Loucy (cell line): ENCODE data around the gene ICA1L.

Experiments used
- H2AFZ ChIP-seq: fragments of 200-600 bp; sonication (generic); 2 replicates; pipeline ENCODE4 v1.6.0; 2016; ENCODE audit warnings: antibody characterized with exemption, mild to moderate bottlenecking, low read length, moderate library complexity
- H3F3A ChIP-seq: fragments of 200-600 bp; 2 replicates; pipeline ENCODE4 v1.6.0; 2016; ENCODE audit warnings: antibody characterized with exemption, low read depth, mild to moderate bottlenecking
- H3K27me3 ChIP-seq: fragments of 200-600 bp; sonication (generic); 2 replicates; pipeline ENCODE4 v1.6.1; 2014; ENCODE audit warnings: low read length, mild to moderate bottlenecking; ENCODE audit not compliant: insufficient read depth, poor library complexity, severe bottlenecking
- H3K36me3 ChIP-seq: fragments of 200-600 bp; sonication (generic); 2 replicates; pipeline ENCODE4 v1.6.1; 2016; ENCODE audit warnings: low read length; ENCODE audit not compliant: insufficient read depth
- H3K4me1 ChIP-seq: fragments of 200-600 bp; sonication (generic); 2 replicates; pipeline ENCODE4 v1.5.1; 2014; ENCODE audit warnings: low read length, mild to moderate bottlenecking; ENCODE audit not compliant: insufficient read depth, poor library complexity, severe bottlenecking
- H3K4me2 ChIP-seq: fragments of 200-600 bp; sonication (generic); 2 replicates; pipeline ENCODE4 v1.6.0; 2014; ENCODE audit warnings: antibody characterized with exemption, low read length, low read depth, mild to moderate bottlenecking; ENCODE audit not compliant: poor library complexity, severe bottlenecking
- H3K4me3 ChIP-seq: fragments of 200-600 bp; sonication (generic); 2 replicates; pipeline ENCODE4 v1.5.1; 2014; ENCODE audit warnings: low read length, mild to moderate bottlenecking, mixed read lengths; ENCODE audit not compliant: poor library complexity, severe bottlenecking
- H3K79me2 ChIP-seq: fragments of 200-600 bp; sonication (generic); 2 replicates; pipeline ENCODE4 v1.6.1; 2014; ENCODE audit warnings: low read length; ENCODE audit not compliant: insufficient read depth
- H3K9ac ChIP-seq: fragments of 200-600 bp; sonication (generic); 2 replicates; pipeline ENCODE4 v1.6.0; 2014; ENCODE audit warnings: mild to moderate bottlenecking, low read depth, low read length, moderate library complexity; ENCODE audit not compliant: poor library complexity, severe bottlenecking
- H3K9me2 ChIP-seq: fragments of 200-600 bp; sonication (generic); replicated peaks from 2 replicates; pipeline ENCODE4 v1.6.1; 2016; ENCODE audit warnings: low read depth, low read length, mixed read lengths
- H3K9me3 ChIP-seq: fragments of 200-600 bp; sonication (generic); 2 replicates; pipeline ENCODE4 v1.6.1; 2014; ENCODE audit warnings: mild to moderate bottlenecking, antibody characterized with exemption, low read length, low read depth; ENCODE audit not compliant: insufficient read depth
- H4K20me1 ChIP-seq: fragments of 200-600 bp; sonication (generic); 2 replicates; pipeline ENCODE4 v1.6.0; 2014; ENCODE audit warnings: antibody characterized with exemption, low read length, mild to moderate bottlenecking; ENCODE audit not compliant: insufficient read depth, poor library complexity, severe bottlenecking
- EZH2phosphoT487 ChIP-seq: fragments of 200-600 bp; IDR thresholded peaks from 2 replicates; pipeline ENCODE4 v1.6.1; 2018; ENCODE audit warnings: antibody characterized with exemption, mild to moderate bottlenecking, moderate library complexity, borderline replicate concordance
- TF ChIP-seq, protein P1 (sequence below): fragments of 200-600 bp; sonication (generic); conservative IDR thresholded peaks from 2 replicates; pipeline ENCODE4 v1.5.1; 2014; ENCODE audit warnings: mild to moderate bottlenecking, antibody characterized with exemption, low read length

The ICA1L gene

DNA sequence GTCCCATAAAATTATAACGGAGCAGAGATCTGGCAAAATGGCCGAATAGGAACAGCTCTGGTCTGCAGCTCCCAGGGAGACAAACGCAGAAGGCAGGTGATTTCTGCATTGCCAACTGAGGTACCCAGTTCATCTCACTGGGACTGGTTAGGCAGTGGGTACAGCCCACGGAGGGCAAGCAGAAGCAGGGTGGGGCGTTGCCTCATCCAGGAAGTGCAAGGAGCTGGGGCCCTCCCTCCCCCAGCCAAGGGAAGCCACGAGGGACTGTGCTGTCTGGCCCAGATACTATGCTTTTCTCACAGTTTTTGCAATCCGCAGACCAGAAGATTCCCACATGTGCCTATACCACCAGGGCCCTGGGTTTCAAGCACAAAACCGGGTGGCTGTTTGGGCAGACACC lies 22.8 kb downstream of the ICA1L start:
- TF ChIP-seq EZH2phosphoT487, result no peak
- Histone ChIP-seq H3K9ac (peak overlapping the region; percentile 50), H3K79me2 (no peaks in the 10 kb centered on the region), H3K4me1 (peaks cover 8% of the 10 kb centered on the region), H3K36me3 (no peaks in the 10 kb centered on the region), H3K4me3 (no peak overlapping the region), H3F3A (no peaks in the 10 kb centered on the region), H3K9me3 (no peaks in the 10 kb centered on the region), H3K9me2 (no peaks in the 10 kb centered on the region), H4K20me1 (no peaks in the 10 kb centered on the region), H2AFZ (peak overlapping the region; percentile 58; the same call in 1 of the 2 replicates), H3K27me3 (no peaks in the 10 kb centered on the region), H3K4me2 (no peak overlapping the region)

DNA sequence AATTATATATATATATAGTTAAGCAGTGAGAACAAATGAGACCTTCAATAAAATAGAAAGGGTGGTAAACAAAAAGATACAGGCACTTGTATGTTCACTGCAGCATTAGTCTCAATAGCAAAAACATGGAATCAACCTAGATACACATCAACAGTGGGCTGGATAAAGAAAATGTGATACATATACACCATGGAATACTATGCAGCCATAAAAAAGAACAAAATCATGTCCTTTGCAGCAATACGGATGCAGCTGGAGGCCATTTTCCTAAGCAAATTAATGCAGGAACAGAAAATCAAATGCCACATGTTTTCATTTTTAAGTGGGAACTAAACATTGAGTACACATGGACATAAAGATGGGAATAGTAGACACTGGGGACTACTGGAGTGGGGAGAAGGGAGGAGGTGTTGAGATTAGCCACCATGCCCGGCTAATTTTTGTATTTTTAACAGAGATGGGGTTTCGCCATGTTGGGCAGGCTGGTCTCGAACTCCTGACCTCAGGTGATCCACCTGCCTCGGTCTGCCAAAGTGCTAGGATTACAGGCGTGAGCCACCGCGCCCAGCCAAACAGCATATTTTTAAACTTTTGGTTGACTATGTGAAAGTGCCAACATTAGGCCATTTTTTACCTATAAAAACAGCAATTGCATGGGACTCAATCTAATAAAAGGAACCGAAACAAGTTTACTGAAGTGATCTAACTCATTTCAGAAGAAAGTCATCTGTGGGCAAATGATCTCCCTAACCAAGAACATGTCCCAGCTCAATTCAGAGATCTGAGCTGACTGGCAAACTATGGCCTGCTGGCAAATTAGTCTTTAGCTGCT lies 23.7 kb downstream of the ICA1L start:
- Histone ChIP-seq H3K4me2 (no peak overlapping the region), H3K4me3 (no peak overlapping the region), H3K36me3 (no peaks in the 10 kb centered on the region), H3K9ac (no peak overlapping the region), H3K27me3 (no peaks in the 10 kb centered on the region), H3K9me3 (peaks cover 6% of the 10 kb centered on the region; the same call in 1 of the 2 replicates), H3K4me1 (peaks cover 8% of the 10 kb centered on the region), H2AFZ (no peak overlapping the region), H3K9me2 (no peaks in the 10 kb centered on the region), H3F3A (no peaks in the 10 kb centered on the region), H3K79me2 (no peaks in the 10 kb centered on the region), H4K20me1 (no peaks in the 10 kb centered on the region)
- no peak for TF ChIP-seq EZH2phosphoT487
- TF ChIP-seq, protein P1, sequence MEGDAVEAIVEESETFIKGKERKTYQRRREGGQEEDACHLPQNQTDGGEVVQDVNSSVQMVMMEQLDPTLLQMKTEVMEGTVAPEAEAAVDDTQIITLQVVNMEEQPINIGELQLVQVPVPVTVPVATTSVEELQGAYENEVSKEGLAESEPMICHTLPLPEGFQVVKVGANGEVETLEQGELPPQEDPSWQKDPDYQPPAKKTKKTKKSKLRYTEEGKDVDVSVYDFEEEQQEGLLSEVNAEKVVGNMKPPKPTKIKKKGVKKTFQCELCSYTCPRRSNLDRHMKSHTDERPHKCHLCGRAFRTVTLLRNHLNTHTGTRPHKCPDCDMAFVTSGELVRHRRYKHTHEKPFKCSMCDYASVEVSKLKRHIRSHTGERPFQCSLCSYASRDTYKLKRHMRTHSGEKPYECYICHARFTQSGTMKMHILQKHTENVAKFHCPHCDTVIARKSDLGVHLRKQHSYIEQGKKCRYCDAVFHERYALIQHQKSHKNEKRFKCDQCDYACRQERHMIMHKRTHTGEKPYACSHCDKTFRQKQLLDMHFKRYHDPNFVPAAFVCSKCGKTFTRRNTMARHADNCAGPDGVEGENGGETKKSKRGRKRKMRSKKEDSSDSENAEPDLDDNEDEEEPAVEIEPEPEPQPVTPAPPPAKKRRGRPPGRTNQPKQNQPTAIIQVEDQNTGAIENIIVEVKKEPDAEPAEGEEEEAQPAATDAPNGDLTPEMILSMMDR, result no peak

DNA sequence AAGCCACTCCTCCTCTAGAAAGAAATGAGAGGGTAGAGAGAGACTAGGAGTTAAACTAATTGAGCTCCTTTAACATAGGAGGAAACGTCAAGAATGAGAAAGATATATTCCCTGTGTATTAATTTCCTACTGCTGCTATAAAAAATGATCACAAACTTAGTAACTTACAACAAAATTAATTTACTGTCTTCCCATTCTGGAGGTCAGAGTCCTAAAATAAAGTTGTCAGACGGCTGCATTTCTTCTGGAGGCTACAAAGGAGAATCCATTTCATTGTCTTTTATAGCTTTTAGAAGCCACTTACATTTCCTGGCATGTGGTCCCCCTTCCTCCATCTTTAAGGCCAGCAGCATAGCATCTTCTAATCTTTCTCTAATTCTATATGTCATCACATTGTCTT lies 26.9 kb downstream of the ICA1L start:
- H2AFZ ChIP-seq, result no peak overlapping the region

More for the DNA sequence above, 26.9 kb downstream of the ICA1L start:
- no peaks in the 10 kb centered on the region for H3K36me3 ChIP-seq
- no peaks in the 10 kb centered on the region for H3K27me3 ChIP-seq
- TF ChIP-seq, protein P1, result no peak
- TF ChIP-seq EZH2phosphoT487, result no peak
- no peak overlapping the region for H3K4me2 ChIP-seq
- peaks cover 10% of the 10 kb centered on the region; the same call in 1 of the 2 replicates for H3K9me3 ChIP-seq
- no peak overlapping the region for H3K4me3 ChIP-seq
- no peaks in the 10 kb centered on the region for H3K79me2 ChIP-seq
- no peaks in the 10 kb centered on the region for H3K9me2 ChIP-seq
- no peaks in the 10 kb centered on the region for H4K20me1 ChIP-seq
- no peaks in the 10 kb centered on the region for H3F3A ChIP-seq
- H3K4me1 ChIP-seq, result peaks cover 8% of the 10 kb centered on the region
- H3K9ac ChIP-seq, result no peak overlapping the region
